GM19351 (cell line): ENCODE measurements around the gene ETF1.

ENCODE experiments used
- ATAC-seq: cut with Tn5 transposase; IDR thresholded peaks from one replicate; pipeline ENCODE4 v1.9.1; 2021; ENCODE audit warnings: mild to moderate bottlenecking, moderate library complexity; ENCODE audit not compliant: unreplicated experiment

Gene ETF1

DNA sequence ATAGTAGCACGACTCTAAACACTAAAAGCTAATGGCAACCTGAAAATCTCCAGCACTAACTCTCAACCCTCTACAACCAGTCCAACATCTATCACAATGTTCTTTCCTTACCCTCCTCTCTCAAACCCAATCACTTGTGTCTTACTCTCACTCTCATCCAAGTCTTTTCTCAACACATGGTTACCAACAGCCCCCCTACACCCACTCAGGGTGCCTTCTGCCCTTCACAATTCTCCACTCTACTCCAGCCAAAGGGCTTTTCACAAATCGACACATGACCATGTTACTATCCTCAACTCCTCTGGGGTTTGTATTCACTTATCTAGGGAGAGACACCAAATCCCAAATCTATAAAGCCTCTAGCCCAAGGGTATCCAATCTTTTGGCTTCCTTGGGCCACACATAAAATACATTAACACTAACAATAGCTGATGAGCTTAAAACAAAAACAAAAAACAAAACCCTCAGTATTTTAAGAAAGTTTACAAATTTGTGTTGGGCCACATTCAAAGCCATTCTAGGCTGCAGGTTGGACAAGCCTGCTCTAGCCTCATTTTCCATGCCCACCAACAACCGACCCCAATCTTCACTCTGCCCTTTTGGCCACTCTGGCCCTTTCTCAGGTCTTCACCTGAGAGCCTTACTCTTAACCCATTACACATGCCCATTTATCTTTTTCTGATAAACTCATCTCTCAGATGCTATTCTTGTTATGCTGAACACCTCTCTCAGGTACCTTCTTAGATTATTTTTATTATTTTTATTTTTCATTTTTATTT, 20.5 kb upstream of the ETF1 start:
- no peak for ATAC-seq

DNA sequence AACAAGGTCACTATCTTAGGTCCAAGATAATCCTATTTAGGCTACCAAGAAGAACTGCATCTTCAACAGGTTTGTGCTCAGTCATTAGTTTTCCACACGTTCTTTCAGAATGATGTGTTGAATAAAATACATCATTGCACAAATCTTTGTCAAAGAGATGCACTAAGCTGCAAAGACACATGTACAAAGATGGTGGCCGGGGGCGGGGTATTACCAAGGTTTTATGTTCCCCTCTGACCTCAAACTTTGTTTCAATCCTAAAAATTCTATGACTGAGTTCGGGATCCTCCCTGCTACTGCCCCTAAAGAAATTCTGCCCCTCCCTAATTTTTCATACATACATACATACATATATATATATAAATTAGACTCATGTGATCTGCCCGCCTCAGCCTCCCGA, 17.9 kb upstream of the ETF1 start:
- no peak for ATAC-seq

- ATAC-seq: no peak
These were observed 16.9 kb upstream of the ETF1 start for GRCh38 chr5:138559937-138560336.

DNA sequence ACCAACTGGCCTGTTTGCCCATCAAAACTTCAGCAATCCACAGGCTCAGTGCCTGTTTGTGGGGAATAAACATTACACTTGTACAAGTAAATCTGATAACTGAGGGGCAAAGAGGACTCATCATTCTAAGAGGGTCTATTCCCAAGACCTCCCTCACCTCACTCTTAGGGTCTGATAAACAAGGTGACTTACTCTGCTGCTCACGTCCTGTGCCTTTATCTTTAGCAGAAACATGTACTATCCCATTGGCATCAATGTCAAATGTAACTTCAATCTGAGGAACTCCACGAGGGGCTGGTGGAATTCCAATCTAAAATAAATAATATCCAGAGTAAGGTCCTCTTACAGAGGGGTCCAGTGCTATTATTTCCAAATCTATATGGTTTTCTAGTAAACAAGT, 14.6 kb upstream of the ETF1 start:
- no peak for ATAC-seq

DNA sequence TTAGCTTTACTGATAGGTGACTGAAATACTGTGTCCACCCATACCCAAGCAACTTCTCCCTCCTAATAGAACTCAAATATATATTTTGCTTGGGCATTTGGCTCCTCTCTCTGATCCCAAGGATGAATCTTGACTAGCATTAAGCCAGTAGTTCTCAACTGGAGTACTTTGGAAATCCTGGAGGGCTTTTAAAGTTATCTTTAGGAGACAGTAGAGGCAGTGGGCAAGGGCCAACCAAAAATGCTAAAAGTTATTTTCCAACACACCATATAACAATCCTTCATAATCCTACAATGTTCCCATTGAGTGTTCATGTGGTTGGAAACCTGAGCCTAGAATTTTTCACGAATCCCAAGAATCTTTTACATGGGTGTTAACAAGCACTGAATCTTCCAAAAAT, 11.1 kb upstream of the ETF1 start:
- no peak for ATAC-seq

DNA sequence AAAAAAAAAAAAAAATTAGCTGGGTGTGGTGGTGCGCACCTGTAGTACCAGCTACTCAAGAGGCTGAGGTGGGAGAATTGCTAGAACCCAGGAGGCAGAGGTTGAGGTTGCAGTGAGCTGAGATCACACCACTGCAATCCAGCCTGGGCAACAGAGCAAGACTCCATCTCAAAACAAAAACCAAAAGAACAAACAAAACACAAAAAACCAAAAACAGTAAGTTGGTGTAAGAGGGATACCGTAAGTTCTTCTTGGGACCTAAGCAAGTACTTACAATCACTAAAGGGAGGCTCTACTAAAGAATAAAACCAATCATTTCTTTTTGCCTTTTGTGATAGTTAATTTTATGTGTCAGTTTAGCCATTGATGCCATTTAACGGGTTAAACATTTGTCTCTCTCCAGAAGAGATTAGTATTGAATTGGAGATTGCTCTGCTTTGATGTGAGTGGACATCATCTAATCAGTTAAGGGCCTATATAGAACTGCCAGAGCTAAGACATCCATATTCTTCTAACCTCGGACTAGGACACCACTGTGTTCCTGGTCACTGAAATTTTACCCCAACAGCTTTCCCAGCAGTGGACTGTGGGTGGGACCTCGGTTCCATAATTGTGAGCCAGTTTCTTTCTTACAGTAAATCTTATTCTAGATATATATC, 10.5 kb upstream of the ETF1 start:
- ATAC-seq: no peak

DNA sequence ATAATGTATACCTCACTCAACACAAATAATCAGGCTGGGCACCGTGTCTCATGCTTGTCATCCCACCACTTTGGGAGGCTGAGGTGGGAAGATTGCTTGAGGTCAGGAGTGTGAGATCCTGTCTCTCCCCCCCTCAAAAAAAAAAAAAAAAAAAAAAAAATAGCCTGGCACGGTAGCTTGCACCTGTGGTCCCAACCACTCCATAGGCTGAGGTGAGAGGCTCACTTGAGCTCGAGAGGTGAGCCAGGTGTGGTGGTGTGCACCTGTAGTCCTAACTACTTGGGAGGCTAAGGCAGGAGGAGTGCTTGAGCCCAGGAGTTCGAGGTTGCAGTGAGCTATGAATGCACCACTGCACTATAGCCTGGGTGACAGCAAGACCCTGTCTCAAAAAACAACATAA, 9.6 kb upstream of the ETF1 start:
- no peak for ATAC-seq

DNA sequence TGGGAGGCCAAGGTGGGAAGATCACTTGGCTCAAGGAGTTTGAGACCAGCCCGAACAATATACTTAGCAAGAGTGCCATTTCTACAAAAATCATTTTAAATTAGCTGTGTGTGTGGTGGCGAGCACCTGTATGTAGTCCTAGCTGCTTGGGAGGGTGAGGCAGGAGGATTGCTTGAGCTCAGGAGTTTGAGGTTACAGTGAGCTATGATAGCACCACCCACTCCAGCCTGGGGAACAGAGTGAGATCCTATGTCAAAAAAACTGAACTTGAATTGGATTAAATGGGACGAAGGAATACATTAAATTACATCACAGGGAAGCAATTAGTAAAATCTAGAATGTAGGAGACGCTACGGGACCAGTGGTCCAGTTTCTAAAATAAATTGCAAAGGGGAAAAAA, 6.4 kb upstream of the ETF1 start:
- no peak for ATAC-seq

DNA sequence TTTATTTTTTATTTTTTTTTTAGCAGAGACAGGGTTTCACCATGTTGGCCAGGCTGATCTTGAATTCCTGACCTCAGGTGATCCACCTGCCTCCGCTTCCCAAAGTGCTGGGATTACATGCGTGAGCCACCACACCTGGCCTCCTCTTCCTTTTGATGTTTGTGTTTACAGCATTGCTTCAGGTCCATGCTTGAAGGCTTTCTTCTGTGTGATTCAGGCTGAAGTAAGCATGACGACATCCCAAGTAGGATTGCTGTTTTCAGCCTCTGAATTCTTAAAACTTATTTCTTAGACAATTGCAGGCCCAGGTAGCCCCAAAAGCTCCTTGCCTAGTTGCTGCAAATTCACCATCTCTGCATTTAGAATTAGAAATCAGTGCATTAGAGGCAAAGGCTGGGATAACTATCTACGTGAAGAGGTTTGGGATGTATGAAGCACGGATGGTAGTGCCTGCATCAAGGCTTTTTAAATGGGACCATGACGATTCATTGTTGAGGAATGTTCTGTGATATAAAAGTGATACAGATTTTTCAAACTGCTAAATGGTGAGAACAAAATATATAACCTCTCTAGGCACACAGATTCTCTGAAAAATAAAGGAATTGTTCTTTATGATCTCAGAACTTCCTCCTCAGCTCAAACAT, 3.0 kb upstream of the ETF1 start:
- no peak for ATAC-seq

DNA sequence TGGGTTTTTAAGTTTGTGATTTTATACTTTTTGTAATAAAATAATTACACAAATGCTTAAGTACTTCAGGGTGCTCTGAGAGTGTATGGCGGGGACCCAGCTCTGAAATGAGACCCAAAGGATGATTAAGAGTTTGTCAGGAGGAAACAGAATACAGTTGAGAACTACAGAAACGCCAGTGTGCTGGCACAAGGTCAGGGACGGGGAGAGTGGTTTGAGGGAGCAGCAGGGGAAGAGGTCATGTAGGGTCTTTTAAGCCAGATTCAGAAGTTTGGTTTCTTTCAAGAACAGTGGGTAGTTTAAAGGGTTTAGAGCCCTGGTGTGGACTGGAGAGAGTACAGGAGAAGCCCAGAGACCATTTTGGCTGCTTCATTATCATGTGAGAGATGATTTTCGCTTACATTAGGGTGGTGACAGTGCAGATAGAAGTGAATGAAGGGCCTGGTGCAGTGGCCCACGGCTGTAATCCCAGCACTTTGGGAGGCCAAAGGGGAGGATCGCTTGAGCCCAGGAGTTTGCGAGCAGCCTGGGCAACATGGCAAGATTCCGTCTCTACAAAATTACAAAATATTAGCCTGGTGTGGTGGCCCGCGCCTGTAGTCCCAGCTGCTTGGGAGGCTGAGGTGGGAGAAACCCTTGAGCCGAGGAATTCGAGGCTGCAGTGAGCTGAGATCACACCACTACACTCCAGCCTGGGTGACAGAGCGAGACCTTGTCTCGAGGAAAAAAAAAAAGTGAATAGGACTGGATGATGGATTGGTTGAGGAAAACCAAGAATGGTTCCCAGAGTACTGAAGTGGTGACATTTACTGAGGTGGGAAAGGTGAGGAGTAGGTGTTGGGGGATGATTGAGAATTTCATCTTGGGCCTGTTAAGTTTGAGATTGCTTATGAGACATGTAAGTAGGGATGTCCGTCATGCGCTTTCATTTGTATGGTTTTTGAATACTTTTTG, 1.4 kb upstream of the ETF1 start:
- no peak for ATAC-seq

DNA sequence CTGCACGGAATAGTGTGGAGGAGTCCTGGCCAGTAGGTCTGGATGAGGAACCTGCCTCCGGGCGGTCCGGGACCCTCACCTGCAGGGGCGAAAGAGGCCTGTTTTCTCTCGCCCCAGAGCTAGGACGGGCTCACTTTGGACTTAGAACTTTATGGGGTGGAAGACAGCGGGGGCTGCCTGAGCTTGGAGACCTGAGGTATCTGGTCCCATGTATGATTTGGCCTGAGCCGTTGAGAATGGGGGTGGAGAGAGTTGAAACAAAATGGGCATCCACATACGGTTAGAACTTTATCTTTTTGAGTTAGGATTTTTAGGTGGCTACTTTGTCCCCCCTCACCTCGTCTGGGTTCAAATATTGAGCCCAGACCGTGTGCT, 681 bp upstream of the ETF1 start:
- ATAC-seq: peak; percentile 48

- ATAC-seq: no peak
These were observed 668 bp downstream of the ETF1 start for GRCh38 chr5:138542180-138542955.

DNA sequence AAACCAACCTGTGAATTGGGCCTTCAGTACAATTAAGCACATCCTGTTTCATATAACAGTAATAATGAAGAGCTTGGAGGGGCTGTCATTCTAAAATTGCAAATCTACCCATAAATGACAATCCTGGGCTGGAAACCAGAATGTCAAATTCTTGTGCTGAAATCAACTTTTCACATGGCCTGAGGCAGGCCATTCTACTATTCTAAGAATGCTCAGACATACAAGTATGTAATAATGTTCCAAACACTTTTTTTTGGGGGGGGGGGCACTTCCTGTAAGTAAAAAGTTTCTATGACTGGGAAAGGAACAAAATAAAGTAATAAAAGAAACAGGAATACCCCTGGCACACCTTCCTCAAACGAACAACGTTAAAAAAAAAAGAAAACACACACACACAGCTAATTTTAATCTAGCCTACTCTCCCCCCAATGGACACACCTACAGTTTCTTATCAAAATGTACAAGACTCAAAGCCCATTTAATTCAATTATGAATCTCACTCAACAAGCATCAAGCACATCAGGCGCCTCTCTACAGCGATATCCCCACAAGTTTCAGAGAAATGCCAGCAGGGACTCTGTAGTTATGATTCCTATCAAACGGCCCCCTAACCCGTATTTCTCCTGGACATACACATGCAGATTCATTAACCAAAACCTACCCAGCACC, 1.4 kb downstream of the ETF1 start:
- ATAC-seq: no peak

- no peak for ATAC-seq
These were observed 3.2 kb downstream of the ETF1 start for GRCh38 chr5:138539791-138540190.

GRCh38 chr5:138538943-138539627, 4.0 kb downstream of the ETF1 start:
- ATAC-seq: no peak

GRCh38 chr5:138536665-138537315, 6.2 kb downstream of the ETF1 start:
- ATAC-seq: no peak

GRCh38 chr5:138536215-138536614, 6.8 kb downstream of the ETF1 start:
- no peak for ATAC-seq
